Brain microvascular endothelial cell (primary cell): ENCODE measurements around the gene FRZB.

Source experiments
- DNase-seq: peaks from one replicate; pipeline ENCODE4 v3.0.0-alpha.2; 2020
- H3K27ac ChIP-seq: fragments of 250-450 bp; sonication (Bioruptor Pico); 2 replicates; pipeline ENCODE4 v1.5.1; 2020; ENCODE audit warnings: mild to moderate bottlenecking, moderate library complexity
- H3K27me3 ChIP-seq: fragments of 250-450 bp; sonication (Bioruptor Pico); replicated peaks from 2 replicates; pipeline ENCODE4 v1.5.1; 2020; ENCODE audit warnings: mild to moderate bottlenecking
- H3K36me3 ChIP-seq: fragments of 250-450 bp; sonication (Bioruptor Pico); replicated peaks from 2 replicates; pipeline ENCODE4 v1.5.1; 2020; ENCODE audit warnings: mild to moderate bottlenecking
- H3K4me3 ChIP-seq: 2 replicates; pipeline ENCODE4 v1.5.1; 2011; ENCODE audit warnings: low read depth, mild to moderate bottlenecking, control low read depth, low read length, moderate library complexity
- in situ Hi-C: cut with HindIII; loops from 2 replicates; pipeline ENCODE4 v1.10.0; 2017; ENCODE audit warnings: low sequenced_read_pairs, low pct_ligation_motif_present
- TF ChIP-seq, protein P1 (sequence below): IDR thresholded peaks from 2 replicates; pipeline ENCODE4 v1.5.1; 2011; ENCODE audit warnings: low read depth, mild to moderate bottlenecking, moderate library complexity, low read length, control low read depth, inconsistent platforms; ENCODE audit errors: missing control alignments

The FRZB gene

GRCh38 chr2:182831921-182832320, 34.5 kb downstream of the FRZB start:
- no peaks in the 10 kb centered on the region for H3K36me3 ChIP-seq
- in situ Hi-C loops: no loop called here
- no peaks in the 10 kb centered on the region for H3K27me3 ChIP-seq
- no peak overlapping the region for H3K4me3 ChIP-seq
- TF ChIP-seq, protein P1, sequence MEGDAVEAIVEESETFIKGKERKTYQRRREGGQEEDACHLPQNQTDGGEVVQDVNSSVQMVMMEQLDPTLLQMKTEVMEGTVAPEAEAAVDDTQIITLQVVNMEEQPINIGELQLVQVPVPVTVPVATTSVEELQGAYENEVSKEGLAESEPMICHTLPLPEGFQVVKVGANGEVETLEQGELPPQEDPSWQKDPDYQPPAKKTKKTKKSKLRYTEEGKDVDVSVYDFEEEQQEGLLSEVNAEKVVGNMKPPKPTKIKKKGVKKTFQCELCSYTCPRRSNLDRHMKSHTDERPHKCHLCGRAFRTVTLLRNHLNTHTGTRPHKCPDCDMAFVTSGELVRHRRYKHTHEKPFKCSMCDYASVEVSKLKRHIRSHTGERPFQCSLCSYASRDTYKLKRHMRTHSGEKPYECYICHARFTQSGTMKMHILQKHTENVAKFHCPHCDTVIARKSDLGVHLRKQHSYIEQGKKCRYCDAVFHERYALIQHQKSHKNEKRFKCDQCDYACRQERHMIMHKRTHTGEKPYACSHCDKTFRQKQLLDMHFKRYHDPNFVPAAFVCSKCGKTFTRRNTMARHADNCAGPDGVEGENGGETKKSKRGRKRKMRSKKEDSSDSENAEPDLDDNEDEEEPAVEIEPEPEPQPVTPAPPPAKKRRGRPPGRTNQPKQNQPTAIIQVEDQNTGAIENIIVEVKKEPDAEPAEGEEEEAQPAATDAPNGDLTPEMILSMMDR: no peak
- no peak overlapping the region for H3K27ac ChIP-seq
- DNase-seq: no peak

- Histone ChIP-seq H3K36me3 (no peaks in the 10 kb centered on the region), H3K27ac (no peak overlapping the region), H3K4me3 (no peak overlapping the region), H3K27me3 (no peaks in the 10 kb centered on the region)
- TF ChIP-seq, protein P1: no peak
- in situ Hi-C loops: no loop called here
- DNase-seq: no peak
Observed at GRCh38 chr2:182831101-182831500, 35.3 kb downstream of the FRZB start.

DNA sequence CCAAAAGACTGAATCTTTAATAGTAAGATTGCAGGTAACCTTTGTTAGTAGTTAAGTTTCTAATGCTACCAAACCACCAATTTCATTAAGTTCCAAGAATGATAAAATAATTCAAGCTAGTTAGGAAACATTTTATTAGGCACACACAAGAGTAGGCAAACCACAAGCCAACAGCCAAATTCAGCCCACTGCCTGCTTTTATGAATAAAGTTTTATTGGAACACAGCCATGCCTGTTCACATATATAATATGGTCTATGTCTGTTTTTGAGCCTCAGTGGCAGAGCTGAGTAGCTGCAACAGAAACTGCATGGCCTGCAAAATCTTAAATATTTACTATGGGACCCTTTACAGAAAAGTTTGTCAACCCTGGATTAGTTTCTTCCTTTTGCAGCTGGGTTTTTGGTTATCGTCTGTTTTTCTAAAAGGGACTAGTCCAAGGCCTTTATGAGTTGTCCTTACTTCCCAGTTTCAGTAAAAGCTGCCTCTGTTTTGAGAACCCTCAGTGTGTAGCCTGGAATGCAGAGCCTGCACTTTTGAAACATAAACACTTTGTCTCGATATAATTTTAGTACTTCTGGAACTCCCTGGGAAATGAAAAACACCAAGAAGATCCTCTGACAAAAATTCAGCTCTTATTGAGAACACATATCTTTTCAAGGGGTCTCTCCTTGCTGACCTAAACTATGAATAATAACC, 39.1 kb downstream of the FRZB start:
- Histone ChIP-seq H3K36me3 (no peaks in the 10 kb centered on the region), H3K27me3 (no peaks in the 10 kb centered on the region), H3K4me3 (no peak overlapping the region), H3K27ac (no peak overlapping the region)
- no peak for DNase-seq
- in situ Hi-C loops: no loop called here
- TF ChIP-seq, protein P1: no peak

DNA sequence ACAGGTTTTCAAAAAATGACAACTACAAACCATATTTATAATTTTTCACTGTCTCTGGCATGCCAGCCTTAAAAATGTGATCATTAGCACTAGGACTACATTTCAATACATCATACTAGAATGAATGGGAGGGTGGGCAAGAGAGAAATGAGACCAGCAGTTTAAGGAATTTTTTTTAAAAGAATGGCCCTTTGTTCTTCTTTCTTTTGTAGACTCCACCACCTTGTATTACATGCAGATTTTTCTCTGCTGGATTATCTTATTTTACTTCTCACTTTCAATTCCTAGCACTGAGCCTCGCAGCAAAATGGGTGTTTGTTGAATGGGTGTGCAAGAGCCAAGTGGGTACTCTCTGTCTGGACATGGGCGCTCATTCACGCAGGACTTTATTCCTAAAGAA, 39.9 kb downstream of the FRZB start:
- no peak for DNase-seq
- H3K36me3 ChIP-seq: no peaks in the 10 kb centered on the region
- H3K4me3 ChIP-seq: no peak overlapping the region
- TF ChIP-seq, protein P1: no peak
- H3K27ac ChIP-seq: no peak overlapping the region
- in situ Hi-C loops: no loop called here
- H3K27me3 ChIP-seq: no peaks in the 10 kb centered on the region

- in situ Hi-C loops: no loop called here
- Histone ChIP-seq H3K36me3 (no peaks in the 10 kb centered on the region), H3K27ac (no peak overlapping the region), H3K27me3 (no peaks in the 10 kb centered on the region), H3K4me3 (no peak overlapping the region)
- TF ChIP-seq, protein P1: no peak
- DNase-seq: no peak
Observed at GRCh38 chr2:182826064-182826463, 40.4 kb downstream of the FRZB start.

- no peaks in the 10 kb centered on the region for H3K27me3 ChIP-seq
- TF ChIP-seq, protein P1: no peak
- H3K27ac ChIP-seq: no peak overlapping the region
- no peak overlapping the region for H3K4me3 ChIP-seq
- H3K36me3 ChIP-seq: no peaks in the 10 kb centered on the region
- in situ Hi-C loops: no loop called here
- DNase-seq: no peak
Observed at GRCh38 chr2:182824767-182825158, 41.7 kb downstream of the FRZB start.
